Natural killer cell (primary cell): ENCODE results near the gene IRAK1. TPM values are rescaled to one million over a fixed set of nuclear protein-coding genes. Genes with fewer than 3 reads are reported as not detected.

Experiments used
- ATAC-seq, 3 donors: fragments of 150-1000 bp in 2 of 3; fragments of 200-7000 bp in 1 of 3; cut with Tn5 transposase; 1 replicate in 1 of 3; 2 replicates in 2 of 3; pipeline ENCODE4 v1.10.0; 2021; ENCODE audit warnings: mild to moderate bottlenecking in 2 of 3, moderate library complexity in 2 of 3
- DNase-seq, 2 donors: peaks; one replicate each; pipeline versions ENCODE4 v3.0.0 to v3.0.0-alpha.2; 2013 to 2021; ENCODE audit warnings: mixed read lengths in 1 of 2
- H3K27ac ChIP-seq: one replicate; pipeline ENCODE4 v1.5.1; 2013; ENCODE audit warnings: mild to moderate bottlenecking, low read length
- H3K27me3 ChIP-seq: one replicate; pipeline ENCODE4 v1.6.1; 2013; ENCODE audit warnings: low read length; ENCODE audit not compliant: control insufficient read depth, insufficient read depth
- H3K36me3 ChIP-seq: one replicate; pipeline ENCODE4 v1.6.1; 2013; ENCODE audit warnings: low read length; ENCODE audit not compliant: control insufficient read depth, insufficient read depth
- H3K4me1 ChIP-seq: one replicate; pipeline ENCODE4 v1.6.1; 2013; ENCODE audit warnings: low read length; ENCODE audit not compliant: control insufficient read depth, insufficient read depth
- H3K4me3 ChIP-seq: one replicate; pipeline ENCODE4 v1.5.1; 2013; ENCODE audit warnings: low read length
- H3K9me3 ChIP-seq: one replicate; pipeline ENCODE4 v1.6.1; 2013; ENCODE audit warnings: low read length; ENCODE audit not compliant: control insufficient read depth, insufficient read depth
- H3K27ac Mint-ChIP-seq, 2 donors: one replicate each; pipeline ENCODE4 v1.8.0; 2022; ENCODE audit warnings: mild to moderate bottlenecking in 2 of 2, mixed read lengths in 2 of 2, moderate library complexity in 1 of 2
- H3K27me3 Mint-ChIP-seq, 2 donors: one replicate each; pipeline ENCODE4 v1.8.0; 2022; ENCODE audit warnings: low read depth in 2 of 2, mixed read lengths in 2 of 2
- H3K36me3 Mint-ChIP-seq: one replicate; pipeline ENCODE4 v1.8.0; 2022; ENCODE audit warnings: mixed read lengths
- H3K4me1 Mint-ChIP-seq, 2 donors: one replicate each; pipeline ENCODE4 v1.8.0; 2022; ENCODE audit warnings: mixed read lengths in 2 of 2
- H3K4me3 Mint-ChIP-seq: one replicate; pipeline ENCODE4 v1.8.0; 2022; ENCODE audit warnings: mild to moderate bottlenecking, moderate library complexity, mixed read lengths
- H3K9me3 Mint-ChIP-seq, 2 donors: one replicate each; pipeline ENCODE4 v1.8.0; 2022; ENCODE audit warnings: mixed read lengths in 2 of 2
- CTCF ChIP-seq: fragments of 200-600 bp; IDR thresholded peaks from one replicate; pipeline ENCODE4 v1.8.0; 2022; ENCODE audit warnings: antibody characterized with exemption
- WGBS: methylation state at CpG from one replicate; pipeline ENCODE4 v1.1.7; 2013; ENCODE audit warnings: missing lambda C conversion rate; ENCODE audit not compliant: insufficient coverage; 5-methylcytosine and 5-hydroxymethylcytosine counted together
- intact Hi-C: fragments of 100-400 bp; cut with micrococcal nuclease; formaldehyde crosslinking; loops from one replicate; pipeline ENCODE4 v1.14.2; 2022
- total RNA-seq, 4 donors: library from RNA; stranded (reverse); fragments of 120-200 nt in 1 of 4; gene quantifications; one replicate each; pipeline versions ENCODE4 v1.2.3 to v1.2.4, GENCODE V29; 2013 to 2022

IRAK1 gene
- total RNA-seq, 3 donors from 2014 or later (not counting 1 experiment from before 2014, with no cell fraction given) = 87.5 to 114 (median 107) TPM

- 32% methylated on average over 9 of the region's 9 CpGs for WGBS
- Mint-ChIP-seq H3K27me3 (no peaks in the 10 kb centered on the region), H3K4me3 (peak overlapping the region; percentile 81)
Observed at GRCh38 chrX:154020536-154021115, 924 bp upstream of the IRAK1 start.

GRCh38 chrX:154019061-154019621 lies 561 bp downstream of the IRAK1 start:
- H3K9me3 ChIP-seq = no peaks in the 10 kb centered on the region
- Mint-ChIP-seq H3K4me1 (peaks cover 0 to 6% of the 10 kb centered on the region in 2 donors), H3K27ac (peak overlapping the region; percentile 80 to 81), H3K4me3 (peak overlapping the region; percentile 89), H3K9me3 (no peaks in the 10 kb centered on the region), H3K27me3 (no peaks in the 10 kb centered on the region), H3K36me3 (no peaks in the 10 kb centered on the region)
- WGBS = 0% methylated on average over 45 of the region's 45 CpGs
- H3K27ac ChIP-seq = peak overlapping the region; percentile 60
- peaks cover 21% of the 10 kb centered on the region for H3K36me3 ChIP-seq
- peaks cover 27% of the 10 kb centered on the region for H3K4me1 ChIP-seq
- no peaks in the 10 kb centered on the region for H3K27me3 ChIP-seq
- peak overlapping the region; percentile 47 for H3K4me3 ChIP-seq
- ATAC-seq (peak in 2 of 3 donors; percentile 5 to 11), DNase-seq (peak in 1 of 2 donors; percentile 48)
- TF ChIP-seq CTCF = no peak
- intact Hi-C loops = loop anchor here (10.0 kb wide), 1 partner anchor 76 kb away; the partner anchor contains the start of gene MECP2

More at GRCh38 chrX:154020536-154021115, 924 bp upstream of the IRAK1 start:
- Mint-ChIP-seq H3K9me3 (no peaks in the 10 kb centered on the region), H3K27ac (peak overlapping the region; percentile 86 to 91), H3K4me1 (peaks cover 0 to 6% of the 10 kb centered on the region in 2 donors), H3K36me3 (no peaks in the 10 kb centered on the region)
- peaks cover 27% of the 10 kb centered on the region for H3K4me1 ChIP-seq
- no peaks in the 10 kb centered on the region for H3K27me3 ChIP-seq
- peak overlapping the region; percentile 77 for H3K27ac ChIP-seq
- H3K4me3 ChIP-seq = peak overlapping the region; percentile 50
- TF ChIP-seq CTCF = no peak
- ATAC-seq (no peak), DNase-seq (peak in 1 of 2 donors; percentile 23)
- no peaks in the 10 kb centered on the region for H3K9me3 ChIP-seq
- H3K36me3 ChIP-seq = peaks cover 20% of the 10 kb centered on the region
- intact Hi-C loops = no loop called here

GRCh38 chrX:154018518-154019060 lies 1.1 kb downstream of the IRAK1 start:
- H3K27ac Mint-ChIP-seq = peak overlapping the region; percentile 80 to 81
- H3K36me3 Mint-ChIP-seq = no peaks in the 10 kb centered on the region
- H3K27me3 ChIP-seq = no peaks in the 10 kb centered on the region
- TF ChIP-seq CTCF = no peak
- DNase-seq = peak in 1 of 2 donors; percentile 26
- peak overlapping the region; percentile 60 for H3K27ac ChIP-seq
- H3K4me1 ChIP-seq = peaks cover 33% of the 10 kb centered on the region
- peak overlapping the region; percentile 89 for H3K4me3 Mint-ChIP-seq
- H3K27me3 Mint-ChIP-seq = no peaks in the 10 kb centered on the region
- intact Hi-C loops = loop anchor here (10.0 kb wide), 1 partner anchor 76 kb away; the partner anchor contains the start of gene MECP2
- peak overlapping the region; percentile 47 for H3K4me3 ChIP-seq
- H3K36me3 ChIP-seq = peaks cover 21% of the 10 kb centered on the region
- WGBS = 39% methylated on average over 12 of the region's 15 CpGs
- H3K9me3 Mint-ChIP-seq = no peaks in the 10 kb centered on the region
- peaks cover 0 to 6% of the 10 kb centered on the region in 2 donors for H3K4me1 Mint-ChIP-seq
- no peaks in the 10 kb centered on the region for H3K9me3 ChIP-seq
- no peak for ATAC-seq
